GM21717 (cell line): ENCODE results near the gene ARAP1.
A peak's percentile ranks its signal among the peaks of the same experiment; 100 is the strongest.

ENCODE experiments used
- ATAC-seq: cut with Tn5 transposase; IDR thresholded peaks from one replicate; pipeline ENCODE4 v1.9.1; 2021; ENCODE audit warnings: mild to moderate bottlenecking, moderate library complexity; ENCODE audit not compliant: unreplicated experiment

Gene ARAP1

DNA sequence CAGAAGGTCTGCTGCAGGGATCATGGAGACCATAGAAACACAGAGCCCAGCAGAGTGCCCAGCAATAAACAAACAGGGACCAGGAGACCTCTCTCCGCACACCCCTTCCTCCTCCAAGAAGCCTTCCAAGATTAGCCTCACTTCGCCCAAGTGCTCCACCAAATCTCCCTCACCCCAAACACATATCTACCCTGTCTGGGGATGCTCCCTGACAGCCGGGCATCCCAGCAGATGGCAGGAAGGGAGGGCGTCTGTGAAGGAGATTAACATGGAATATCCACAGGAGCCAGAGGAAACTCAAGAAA, 26.5 kb downstream of the ARAP1 start:
- ATAC-seq = no peak

DNA sequence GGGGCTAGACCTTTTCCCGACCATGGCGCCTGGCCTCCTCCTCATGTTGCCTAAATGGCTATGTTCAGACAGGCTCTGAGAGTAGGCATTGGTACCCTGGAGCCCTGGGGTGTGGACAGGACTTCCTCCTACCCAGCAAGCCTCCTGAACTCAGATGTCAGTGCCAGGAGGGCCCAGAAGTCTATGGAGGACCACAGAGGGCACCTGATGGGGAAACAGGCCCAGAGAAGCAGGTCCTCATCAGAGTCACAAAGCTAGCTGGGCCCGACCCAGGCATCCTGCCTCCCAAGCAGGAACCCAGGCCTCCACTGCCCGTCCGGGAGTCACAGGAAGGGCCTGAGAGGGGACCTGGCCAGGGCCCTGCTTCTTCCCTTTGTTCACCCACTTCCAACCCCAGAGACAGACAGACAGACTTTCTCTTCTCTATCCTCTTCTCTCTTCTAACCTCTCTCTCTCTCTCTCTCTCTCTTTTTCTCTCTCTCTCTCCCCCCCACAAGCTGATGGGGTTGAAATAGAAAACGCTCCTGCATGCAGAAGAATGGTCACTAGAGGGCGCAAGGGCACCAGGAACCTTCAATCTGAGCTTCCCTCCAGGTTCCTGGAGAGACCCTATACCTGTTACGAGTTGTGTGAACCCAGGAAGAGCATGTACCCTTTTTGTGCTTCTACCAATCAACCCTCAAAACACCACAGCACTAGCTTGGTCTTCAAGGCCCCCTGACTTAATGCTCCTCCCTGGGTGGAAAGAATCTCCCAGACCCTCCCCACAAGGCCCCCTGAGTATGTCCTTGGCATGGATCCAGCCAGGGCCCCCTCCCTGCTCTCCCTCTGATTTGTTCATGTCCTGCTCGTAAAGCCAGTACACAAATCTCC, 27.1 kb downstream of the ARAP1 start:
- no peak for ATAC-seq

DNA sequence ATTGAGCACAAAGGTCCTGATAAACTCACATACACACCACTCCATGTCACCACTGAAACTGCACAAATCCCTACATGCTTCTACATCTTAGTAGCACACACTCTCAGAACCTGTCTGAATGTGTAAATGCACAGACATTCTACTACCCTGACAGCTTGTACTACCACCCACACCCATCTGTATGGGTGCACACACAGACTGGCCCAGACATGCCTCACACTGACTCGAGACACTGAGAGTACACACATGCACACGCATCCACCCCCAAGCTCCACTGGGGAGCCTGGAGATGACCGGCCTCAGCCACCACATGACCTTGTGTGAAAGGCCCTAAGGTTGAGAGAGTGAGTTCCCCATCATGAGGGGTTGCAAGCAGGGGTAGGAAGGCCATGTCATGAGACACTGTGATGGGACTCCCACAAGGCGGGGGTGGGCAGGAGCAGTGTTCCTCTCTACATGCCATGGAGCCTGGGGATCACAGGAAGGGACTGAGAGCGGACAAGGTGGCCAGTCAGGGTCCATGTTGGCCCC, 28.1 kb downstream of the ARAP1 start:
- ATAC-seq = no peak

DNA sequence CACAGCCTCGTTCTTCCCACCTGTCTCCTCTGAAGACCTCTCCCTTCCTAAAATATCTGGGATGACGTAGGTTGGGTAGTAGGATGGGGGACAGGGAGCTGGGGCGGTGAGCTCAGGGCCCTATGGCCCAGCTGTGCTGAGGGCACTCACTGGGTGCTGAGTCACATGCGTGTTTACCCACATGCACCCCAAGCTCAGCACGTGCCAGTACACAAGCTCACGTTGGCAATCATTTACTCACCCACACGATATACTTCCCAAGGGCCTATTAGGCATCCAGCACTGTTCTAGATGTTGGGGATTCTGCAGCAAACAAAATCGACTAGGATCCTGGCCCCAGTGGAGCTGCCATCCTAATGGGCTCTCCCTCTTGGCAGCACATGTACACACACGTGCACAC, 28.7 kb downstream of the ARAP1 start:
- ATAC-seq = no peak

DNA sequence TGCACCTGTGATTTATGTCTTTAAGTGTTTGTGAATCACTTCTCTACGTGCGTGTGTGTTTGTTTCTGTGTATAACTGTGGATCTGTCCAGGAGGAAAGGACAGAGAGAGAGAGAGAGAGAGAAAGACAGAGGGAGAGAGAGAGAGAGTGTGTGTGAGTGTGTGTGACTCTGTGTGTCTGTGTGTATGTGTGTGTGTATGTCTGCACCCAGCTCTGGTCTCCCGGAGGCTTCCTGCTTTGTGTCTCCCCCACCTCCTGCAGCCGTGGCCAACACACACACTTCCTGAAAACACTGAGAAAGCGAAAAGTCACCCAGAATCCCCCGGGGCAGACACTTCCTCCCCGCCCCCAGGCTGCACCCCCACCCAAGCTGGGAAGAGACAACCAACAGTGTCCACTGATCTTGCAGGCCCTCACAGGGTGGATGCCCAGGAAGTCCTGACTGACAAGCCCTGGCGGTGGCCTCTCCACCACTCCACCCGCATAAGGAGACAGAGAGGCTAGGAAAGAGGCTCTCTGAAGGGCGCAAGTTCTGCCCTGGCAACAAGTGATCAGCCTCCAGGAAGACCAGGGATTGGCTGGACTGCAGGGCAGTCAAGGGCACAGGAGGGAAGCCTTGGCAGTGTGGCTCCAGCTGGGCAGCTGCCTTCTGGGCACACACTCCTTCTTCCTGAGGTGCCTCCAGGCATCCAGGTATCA, 30.0 kb downstream of the ARAP1 start:
- peak; percentile 71 for ATAC-seq

DNA sequence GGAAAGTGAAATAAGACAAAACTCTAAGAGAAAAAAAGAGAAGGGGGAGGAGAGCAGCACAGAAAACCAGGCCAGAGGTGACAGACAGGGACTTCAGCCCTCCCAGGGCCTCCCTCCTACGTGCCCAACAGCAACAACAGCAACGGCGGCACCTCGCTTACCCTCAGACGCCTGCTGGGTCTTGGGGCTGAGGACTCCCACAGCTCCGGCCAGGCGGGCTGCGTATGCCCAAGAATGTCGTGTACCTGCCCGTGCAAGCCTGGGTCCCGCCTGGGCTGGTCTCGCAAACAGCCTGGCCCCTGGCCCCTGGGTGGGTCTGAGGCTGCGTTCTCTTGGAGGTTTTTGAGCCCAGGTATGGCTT, 30.5 kb downstream of the ARAP1 start:
- ATAC-seq = no peak

DNA sequence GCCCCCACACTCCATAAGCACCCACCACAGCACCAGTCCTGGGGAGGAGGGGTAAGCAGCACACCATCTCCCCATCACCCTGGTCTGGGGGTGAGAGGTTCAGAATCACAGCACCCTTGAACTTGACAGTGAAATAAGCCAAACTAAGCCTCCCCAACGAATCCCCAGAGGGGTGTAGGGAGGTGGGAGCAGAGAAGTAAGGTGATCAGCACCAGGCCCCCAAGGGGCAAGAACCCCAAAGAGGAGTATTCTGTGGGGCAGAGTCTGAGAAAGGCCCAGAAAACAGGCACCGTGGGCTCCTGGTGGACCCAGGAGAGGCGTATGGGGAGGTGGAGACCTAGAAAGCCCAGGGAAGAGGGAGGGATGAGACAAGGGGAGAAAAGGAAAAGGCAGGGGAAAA, 30.9 kb downstream of the ARAP1 start:
- no peak for ATAC-seq

DNA sequence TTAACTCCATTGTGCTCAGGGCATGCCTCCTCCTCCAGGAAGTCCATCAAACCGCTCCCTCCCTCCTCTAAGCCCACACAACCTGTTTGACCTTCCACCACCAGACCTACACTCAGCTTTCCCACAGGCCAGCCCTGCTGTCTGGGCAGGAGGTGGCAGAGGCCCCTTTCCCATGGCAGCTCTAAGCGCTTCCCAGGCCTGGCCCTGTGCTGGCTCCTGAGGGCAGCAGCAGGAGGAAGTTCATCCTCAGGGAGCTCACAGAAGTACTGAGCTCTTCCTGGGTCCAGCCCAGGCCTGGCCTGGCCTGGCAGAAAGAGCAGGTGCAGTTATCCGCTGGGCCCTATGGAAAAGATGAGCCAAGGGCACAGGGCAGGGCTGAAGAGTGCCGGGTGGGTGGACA, 31.4 kb downstream of the ARAP1 start:
- ATAC-seq = no peak

DNA sequence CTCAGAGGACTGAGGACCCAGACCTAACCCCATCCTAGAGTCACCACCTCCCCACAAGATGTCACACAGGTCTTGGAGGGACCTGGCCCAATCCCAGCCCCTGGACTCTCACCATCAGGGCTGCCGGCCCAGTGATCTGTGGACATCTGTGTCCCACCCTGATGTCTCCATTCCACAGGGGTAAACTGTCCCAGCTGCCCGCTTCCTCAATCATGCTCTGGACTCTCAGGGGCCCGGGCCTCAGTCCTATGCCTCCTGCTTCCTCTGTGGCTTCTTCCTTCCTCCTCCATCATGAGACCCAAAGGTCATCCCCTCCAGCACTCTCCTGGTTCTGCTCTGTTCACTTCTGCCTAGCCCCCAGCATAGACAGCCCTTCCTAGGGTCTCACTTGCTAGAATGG, 32.2 kb downstream of the ARAP1 start:
- ATAC-seq = no peak

DNA sequence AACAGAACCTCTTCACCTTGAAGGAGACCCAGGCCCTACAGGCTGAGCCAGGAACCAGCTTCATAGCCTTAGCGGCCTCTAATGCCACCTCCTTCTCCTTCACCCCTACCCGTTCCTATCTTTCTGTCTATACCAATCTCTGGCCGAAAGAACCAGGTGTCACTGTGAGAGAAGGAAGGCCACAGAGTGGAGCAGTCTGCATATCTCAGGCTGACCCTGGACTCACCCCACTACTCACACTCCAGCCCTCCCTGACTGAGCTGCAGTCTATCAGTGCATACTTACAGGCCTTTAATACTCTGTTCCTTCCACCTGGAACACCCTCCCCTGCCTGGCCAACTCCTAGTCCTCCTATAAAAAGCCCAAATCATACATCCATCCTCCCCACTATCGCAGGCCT, 32.7 kb downstream of the ARAP1 start:
- no peak for ATAC-seq

DNA sequence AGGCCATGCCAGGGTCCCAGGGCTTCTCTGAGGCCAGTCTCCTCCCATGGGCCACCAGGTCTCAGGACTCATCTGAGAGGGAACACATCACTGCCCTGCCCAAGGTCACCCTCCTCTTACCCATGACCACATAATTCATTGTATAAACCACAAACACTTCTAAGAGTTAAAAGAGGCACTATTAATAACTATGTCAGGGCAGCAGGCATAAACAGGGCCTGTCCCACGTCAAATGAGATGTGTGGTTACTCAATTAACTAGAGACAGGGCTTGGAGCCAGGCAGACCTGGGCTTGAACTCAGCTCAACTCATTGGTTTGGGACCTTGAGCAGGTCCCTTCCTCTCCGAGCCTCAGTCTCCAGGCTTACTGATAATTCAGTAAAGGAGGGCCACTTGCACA, 33.1 kb downstream of the ARAP1 start:
- ATAC-seq = no peak

DNA sequence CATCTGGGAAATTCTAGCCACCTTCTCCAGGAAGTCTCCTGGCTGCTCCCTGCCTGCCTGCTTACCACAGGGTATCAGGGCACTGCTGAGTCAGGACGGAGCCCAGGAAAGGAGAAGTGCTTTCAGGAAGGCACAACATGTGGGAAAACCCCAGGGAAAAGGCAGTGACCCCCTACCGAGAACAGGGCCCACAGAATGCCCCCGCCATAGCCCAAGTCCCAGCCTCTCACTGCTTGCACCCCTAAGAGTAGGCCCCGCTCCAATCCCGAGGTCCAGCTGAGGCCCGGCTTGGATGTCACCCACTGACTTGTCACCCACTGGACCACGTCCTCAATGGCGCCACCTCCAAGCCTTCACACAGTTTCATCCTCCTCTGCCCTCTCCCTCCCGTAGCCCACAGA, 34.1 kb downstream of the ARAP1 start:
- ATAC-seq = no peak

DNA sequence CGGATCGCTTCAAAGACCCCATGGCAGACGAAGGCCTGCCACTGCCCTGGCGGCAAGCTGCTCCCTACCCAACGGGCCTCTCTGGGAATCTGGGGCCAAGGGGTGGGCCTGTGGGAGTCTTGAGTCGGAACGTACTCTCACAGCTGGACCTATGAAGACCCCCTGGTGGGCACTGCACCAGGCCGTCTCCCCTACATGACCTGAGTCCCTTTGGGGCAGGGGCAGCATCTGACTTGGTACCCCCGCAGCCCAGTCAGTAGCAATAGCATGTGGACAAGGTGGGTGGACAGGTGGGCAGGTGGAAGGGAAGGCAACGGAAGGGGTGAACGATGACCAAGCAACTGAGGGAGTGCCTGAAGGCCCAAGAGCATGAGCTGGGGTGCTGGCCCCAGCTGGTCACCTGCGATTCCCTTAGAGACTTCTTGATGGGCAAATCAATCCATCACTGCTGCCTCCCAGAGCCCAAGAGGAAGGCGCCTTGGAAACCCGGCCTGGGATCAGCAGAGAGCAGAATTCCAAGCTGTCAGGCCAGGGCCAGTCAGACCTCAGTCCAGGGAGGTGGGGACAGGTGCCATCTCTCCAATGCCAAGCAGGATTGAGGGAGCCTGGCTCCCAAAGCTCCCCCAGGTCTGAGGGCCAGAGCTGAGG, 35.3 kb downstream of the ARAP1 start:
- no peak for ATAC-seq

DNA sequence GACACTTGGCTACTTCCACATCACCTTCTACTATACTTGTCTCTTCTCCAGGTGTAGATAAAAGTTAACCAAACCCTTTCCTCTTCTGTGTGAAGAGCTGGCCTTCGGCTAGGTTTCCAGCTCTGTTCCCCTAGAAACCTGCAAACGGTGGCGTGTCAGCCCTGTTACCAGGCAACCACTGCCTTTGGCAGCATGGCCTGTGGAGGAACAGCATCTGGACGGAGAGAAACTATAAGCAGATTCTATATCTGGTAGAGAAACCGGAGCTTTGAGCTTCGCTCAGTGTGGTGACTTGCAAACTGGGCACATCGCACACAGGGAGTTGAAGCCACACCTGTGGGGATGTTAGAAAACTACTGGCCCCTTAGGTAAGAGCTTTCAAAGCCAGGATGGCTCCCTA, 35.9 kb downstream of the ARAP1 start:
- ATAC-seq = no peak

DNA sequence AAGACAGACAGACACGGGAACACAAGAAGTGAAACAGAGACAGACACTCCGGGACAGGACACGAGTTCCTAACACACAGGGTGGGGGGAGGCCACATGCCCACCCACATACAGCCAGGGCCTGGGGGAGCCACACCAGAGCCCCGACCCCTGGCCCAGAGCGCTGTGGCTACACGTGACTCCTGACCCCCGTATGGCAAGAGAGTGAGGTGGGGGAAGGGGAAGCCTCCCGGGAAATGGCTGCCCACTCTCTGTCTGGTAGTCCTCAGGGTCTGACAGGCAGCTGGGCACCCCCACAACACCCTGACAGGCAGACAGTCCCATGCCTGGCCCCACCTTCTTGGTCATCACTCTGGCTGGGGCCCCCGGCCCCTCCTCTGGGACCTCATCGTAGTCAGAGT, 39.4 kb downstream of the ARAP1 start:
- no peak for ATAC-seq

DNA sequence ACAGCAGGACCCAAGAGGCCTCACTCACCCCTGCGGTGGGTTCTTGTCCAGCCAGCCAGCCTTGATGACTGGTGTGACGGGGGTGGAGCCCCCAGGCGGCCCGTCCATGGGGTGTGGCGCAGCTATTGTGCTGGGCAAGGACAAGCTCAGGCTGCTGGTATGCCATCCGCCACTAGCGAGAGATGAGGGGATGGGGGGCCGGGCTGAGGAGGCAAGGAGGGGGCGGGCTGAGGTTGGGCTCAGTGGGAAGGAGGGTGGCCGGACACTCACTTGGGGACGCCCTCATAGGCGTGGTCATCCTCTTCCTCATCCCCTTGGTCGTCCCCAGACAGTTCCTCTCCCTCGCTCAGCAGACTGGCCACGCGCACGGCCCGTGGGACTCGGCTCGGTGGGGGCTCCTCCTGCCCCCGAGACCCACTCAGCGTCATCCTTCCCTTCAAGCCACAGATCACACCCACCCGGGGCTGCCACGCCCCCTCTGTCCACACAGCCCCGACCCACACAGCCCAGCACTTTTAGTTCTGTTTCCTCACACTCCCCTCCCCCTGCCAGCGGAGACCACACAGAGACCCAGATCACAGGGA, 39.9 kb downstream of the ARAP1 start:
- no peak for ATAC-seq

DNA sequence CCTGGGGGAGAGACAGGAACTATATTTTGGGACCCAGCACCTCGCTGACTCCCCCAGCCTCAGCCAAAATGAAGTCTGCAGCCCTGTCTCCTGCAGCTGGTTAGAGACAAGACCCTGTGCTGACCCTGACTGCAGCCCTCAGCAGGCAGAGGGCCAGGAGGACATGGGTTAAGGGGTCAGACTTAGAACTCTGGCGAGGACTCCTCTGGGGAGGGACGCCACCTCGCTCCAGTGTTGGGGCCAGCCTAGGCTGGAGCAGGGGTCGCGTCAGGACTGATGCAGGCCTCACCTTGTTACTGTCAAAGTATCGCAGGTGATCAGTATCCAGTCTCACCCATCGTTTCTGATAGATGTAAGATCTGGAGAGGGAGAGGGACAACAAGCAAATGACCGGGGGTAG, 41.1 kb downstream of the ARAP1 start:
- ATAC-seq = no peak

DNA sequence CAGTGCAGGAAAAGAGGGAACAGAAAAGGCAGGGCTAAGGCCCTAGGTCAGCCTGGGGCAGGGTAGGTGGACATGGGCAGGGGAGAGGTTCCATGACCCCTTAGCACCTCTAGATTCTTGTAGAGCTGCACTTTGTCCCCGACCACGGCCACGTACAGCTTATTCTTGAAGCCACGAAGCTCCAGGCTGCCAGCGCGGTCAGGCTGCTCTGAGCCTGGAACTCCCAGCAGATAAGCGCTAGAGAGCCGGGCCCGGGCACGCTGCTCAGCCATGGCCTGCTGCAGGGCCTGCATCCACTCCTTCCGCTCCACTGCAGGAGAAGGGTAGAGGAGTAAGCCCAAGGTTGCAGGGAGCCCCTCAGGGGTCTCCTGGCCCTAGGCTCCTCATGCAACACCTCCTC, 41.9 kb downstream of the ARAP1 start:
- ATAC-seq = no peak

DNA sequence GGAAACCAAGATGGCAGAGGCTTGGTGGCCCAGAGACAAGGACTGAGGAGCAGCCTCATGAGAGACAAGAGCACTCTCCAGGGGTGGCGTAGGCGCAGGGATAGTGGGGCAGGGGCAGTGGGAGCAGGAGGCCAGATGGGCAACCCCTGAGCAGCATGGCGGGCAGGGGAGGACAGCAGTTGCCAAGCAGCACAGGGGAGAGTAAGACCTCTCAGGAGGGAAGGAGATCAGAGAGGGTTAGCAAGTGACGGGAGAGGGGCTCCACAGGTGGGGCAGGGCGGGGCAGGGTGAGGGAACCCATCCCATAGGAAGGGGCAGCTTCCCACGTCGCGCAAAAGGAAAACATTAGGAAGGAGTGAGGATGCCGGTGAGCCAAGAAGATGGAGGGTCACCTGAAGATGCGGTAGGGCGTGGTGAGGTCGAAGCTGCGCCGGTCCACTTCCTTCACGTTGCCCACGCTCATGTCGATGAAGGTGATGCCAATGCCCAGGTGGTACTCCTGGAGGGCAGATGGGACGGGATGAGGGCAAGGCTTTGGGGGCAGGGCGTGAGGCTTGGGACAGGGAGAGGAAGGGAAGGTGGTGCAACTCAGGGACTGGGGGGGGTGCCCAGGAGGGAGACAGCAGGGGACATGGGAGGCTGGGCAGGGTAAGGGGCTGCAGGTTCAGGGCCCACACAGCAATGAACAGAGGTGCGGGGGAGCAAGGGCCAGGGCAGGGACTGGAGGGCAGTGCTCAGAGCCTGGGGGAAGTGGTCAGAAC, 42.5 kb downstream of the ARAP1 start:
- ATAC-seq = no peak

DNA sequence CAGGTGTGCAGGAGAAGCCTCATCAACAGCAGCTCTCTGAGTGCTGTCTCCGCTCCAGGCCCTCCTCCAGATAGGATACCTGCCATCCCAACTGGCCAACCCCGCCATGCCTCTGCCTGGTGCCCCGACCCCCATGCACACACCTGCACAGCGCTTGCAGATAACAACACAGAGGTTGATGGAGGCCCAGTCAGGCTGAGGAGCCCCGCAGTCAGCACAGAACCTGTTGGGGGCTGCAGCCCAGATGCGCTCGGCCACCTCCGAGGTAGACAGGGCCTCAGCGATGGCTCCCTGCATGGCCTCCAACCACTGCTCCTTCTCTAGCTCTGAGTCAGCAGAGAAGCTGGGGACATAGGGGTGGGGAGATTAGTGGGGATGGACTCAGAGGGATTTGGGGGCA, 45.2 kb downstream of the ARAP1 start:
- no peak for ATAC-seq

DNA sequence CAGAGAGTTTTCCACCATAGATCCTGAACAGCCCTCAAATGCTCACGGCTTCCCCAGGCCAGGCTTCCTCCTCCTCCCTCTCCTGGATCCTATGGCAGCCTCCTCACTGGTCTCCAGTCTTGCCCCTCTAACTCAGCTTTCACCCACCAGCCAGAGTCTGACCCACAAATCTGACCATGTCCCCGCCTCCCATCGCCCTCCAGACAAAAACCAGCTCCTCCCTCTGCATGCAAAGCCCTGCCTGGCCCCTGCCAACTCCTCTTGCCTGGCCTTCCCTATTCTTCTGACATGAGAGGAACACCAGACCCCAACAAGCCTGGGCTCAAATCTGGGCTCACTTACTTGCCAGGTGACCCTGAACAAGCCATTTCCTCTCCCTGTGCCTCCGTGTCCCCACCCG, 45.6 kb downstream of the ARAP1 start:
- no peak for ATAC-seq
